Activated T-helper 1 cell treated with anti-CD3 and anti-CD28 coated beads, Interleukin-2, amount 50 U/mL, for 16 hours (primary cell): Measurements from ENCODE around the gene FOXA2.
"Not testable (repeated sequence)": the region's sequence is repeated elsewhere in the genome, so short reads cannot be mapped to it uniquely, and the experiment has no call there.

Source experiments
- DNase-seq, 2 donors: peaks; one replicate each; pipeline ENCODE4 v3.0.0-alpha.2; 2020; ENCODE audit warnings: low read depth in 1 of 2, low spot score in 1 of 2

The FOXA2 gene

GRCh38 chr20:22584522-22584921 lies at the start of gene FOXA2:
Gene FOXA2 (minus strand): TSS chr20:22584572. CDS start chr20:22584278, 294 bp downstream.
- no peak for DNase-seq

GRCh38 chr20:22630701-22631100 lies 46.3 kb upstream of the FOXA2 start:
- DNase-seq = no peak

- DNase-seq = no peak
These were observed 45.6 kb upstream of the FOXA2 start for GRCh38 chr20:22629927-22630326.

- DNase-seq = no peak
These were observed 45.1 kb upstream of the FOXA2 start for GRCh38 chr20:22629447-22629846.

GRCh38 chr20:22626496-22626895 lies 42.1 kb upstream of the FOXA2 start:
- DNase-seq = no peak

- no peak for DNase-seq
These were observed 38.8 kb upstream of the FOXA2 start for GRCh38 chr20:22623211-22623610.

GRCh38 chr20:22620342-22620741 lies 36.0 kb upstream of the FOXA2 start:
- DNase-seq = no peak

- no peak for DNase-seq
These were observed 35.4 kb upstream of the FOXA2 start for GRCh38 chr20:22619806-22620205.

- DNase-seq = no peak
These were observed 34.9 kb upstream of the FOXA2 start for GRCh38 chr20:22619272-22619671.

GRCh38 chr20:22617160-22617559 lies 32.8 kb upstream of the FOXA2 start:
- DNase-seq = no peak

GRCh38 chr20:22616551-22616950 lies 32.2 kb upstream of the FOXA2 start:
- no peak for DNase-seq

- DNase-seq = no peak
These were observed 31.1 kb upstream of the FOXA2 start for GRCh38 chr20:22615425-22615824.

- DNase-seq = no peak
These were observed 27.3 kb upstream of the FOXA2 start for GRCh38 chr20:22611636-22612035.

- DNase-seq = no peak
These were observed 23.3 kb upstream of the FOXA2 start for GRCh38 chr20:22607695-22608094.

GRCh38 chr20:22604815-22605214 lies 20.4 kb upstream of the FOXA2 start:
- DNase-seq = no peak

GRCh38 chr20:22601361-22602141 lies 17.2 kb upstream of the FOXA2 start:
- no peak for DNase-seq

- DNase-seq = not testable (repeated sequence)
These were observed 14.9 kb upstream of the FOXA2 start for GRCh38 chr20:22599258-22599657.

GRCh38 chr20:22597303-22597702 lies 12.9 kb upstream of the FOXA2 start:
- no peak for DNase-seq

GRCh38 chr20:22590662-22591061 lies 6.3 kb upstream of the FOXA2 start:
- no peak for DNase-seq

- DNase-seq = no peak
These were observed 2.4 kb upstream of the FOXA2 start for GRCh38 chr20:22586645-22587310.

- DNase-seq = no peak
These were observed 1.6 kb upstream of the FOXA2 start for GRCh38 chr20:22585786-22586493.
